Stomach (tissue), 4 donors: ENCODE results near the gene RNF133.
A peak's percentile ranks its signal among the peaks of the same experiment; 100 is the strongest.

Experiments used
- CTCF ChIP-seq, 7 experiments: fragments of 450-650 bp in 4 of 7; fragments of 200-600 bp in 3 of 7; sonication (generic) in 3 of 7; IDR thresholded peaks; one replicate each; pipeline ENCODE4 v1.5.1; 2016 to 2019; ENCODE audit warnings: antibody characterized with exemption in 7 of 7, control low read depth in 2 of 7, mild to moderate bottlenecking in 1 of 7
- POLR2A ChIP-seq, 4 donors: fragments of 450-650 bp; IDR thresholded peaks; one replicate each; pipeline ENCODE4 v1.6.1; 2016; ENCODE audit warnings: antibody characterized with exemption in 4 of 4, control low read depth in 2 of 4, mild to moderate bottlenecking in 1 of 4, moderate library complexity in 1 of 4

- TF ChIP-seq CTCF (IDR thresholded peaks at IDR 0.05): peak in 1 of 7 experiments; percentile 2
- no peak for TF ChIP-seq POLR2A (IDR thresholded peaks at IDR 0.05)
These were observed 9.4 kb downstream of the RNF133 start for GRCh38 chr7:122689346-122690109.
